LNCaP clone FGC (cell line): ENCODE measurements around the gene CLDN7.

ENCODE experiments used
- DNase-seq: peaks from one replicate; pipeline ENCODE4 v3.0.0-alpha.2; 2011; ENCODE audit warnings: low read depth
- H3K4me3 ChIP-seq: 2 replicates; pipeline ENCODE4 v1.5.1; 2011; ENCODE audit warnings: mild to moderate bottlenecking, low read depth, low read length, control low read depth
- CTCF ChIP-seq: IDR thresholded peaks from 2 replicates; pipeline ENCODE4 v1.5.1; 2012; ENCODE audit warnings: mild to moderate bottlenecking; ENCODE audit not compliant: control insufficient read depth, insufficient read depth; ENCODE audit errors: extremely low read depth

The CLDN7 gene

GRCh38 chr17:7280519-7281073, 18.3 kb upstream of the CLDN7 start:
- peak overlapping the region; percentile 70 for H3K4me3 ChIP-seq
- peak; percentile 90 for TF ChIP-seq CTCF
- DNase-seq: peak; percentile 69

- DNase-seq: no peak
- no peak for TF ChIP-seq CTCF
- H3K4me3 ChIP-seq: no peak overlapping the region
Observed at GRCh38 chr17:7279448-7279847, 17.2 kb upstream of the CLDN7 start.

- no peak overlapping the region for H3K4me3 ChIP-seq
- no peak for DNase-seq
- TF ChIP-seq CTCF: no peak
Observed at GRCh38 chr17:7266784-7267183, 4.5 kb upstream of the CLDN7 start.

- no peak for DNase-seq
- no peak for TF ChIP-seq CTCF
- peak overlapping the region; percentile 96 for H3K4me3 ChIP-seq
Observed at GRCh38 chr17:7263801-7264078, 1.5 kb upstream of the CLDN7 start.

GRCh38 chr17:7262935-7263800, 890 bp upstream of the CLDN7 start:
- TF ChIP-seq CTCF: no peak
- peak; percentile 73 for DNase-seq
- peak overlapping the region; percentile 96 for H3K4me3 ChIP-seq

GRCh38 chr17:7261379-7262191, 693 bp downstream of the CLDN7 start:
- no peak for TF ChIP-seq CTCF
- H3K4me3 ChIP-seq: peak overlapping the region; percentile 96
- no peak for DNase-seq
